LHCN-M2 (cell line): ENCODE data around the gene TIAM1. TPM values are rescaled to one million over a fixed set of nuclear protein-coding genes. Genes with fewer than 3 reads are reported as not detected.

Source experiments
- DNase-seq: peaks from one replicate; pipeline ENCODE4 v3.0.0-alpha.2; 2012; ENCODE audit warnings: low read depth
- total RNA-seq: library from RNA; depleted of rRNA; stranded (reverse); fragments of >200 nt; gene quantifications from 2 replicates; pipeline ENCODE4 v1.2.3, GENCODE V29; 2014

Gene TIAM1
- total RNA-seq, 1 experiment from 2014 or later, result 18.1 TPM

- peak; percentile 77 for DNase-seq
These were observed 140.5 kb downstream of the TIAM1 start for GRCh38 chr21:31203431-31204054.

- DNase-seq, result peak; percentile 94
These were observed 142.5 kb downstream of the TIAM1 start for GRCh38 chr21:31201548-31201947.

- DNase-seq, result no peak
These were observed 142.9 kb downstream of the TIAM1 start for GRCh38 chr21:31201144-31201543.

- peak; percentile 61 for DNase-seq
These were observed 145.5 kb downstream of the TIAM1 start for GRCh38 chr21:31198575-31198974.

GRCh38 chr21:31196724-31197123, 147.3 kb downstream of the TIAM1 start:
- no peak for DNase-seq

GRCh38 chr21:31195334-31196015, 148.6 kb downstream of the TIAM1 start:
- no peak for DNase-seq

- DNase-seq, result no peak
These were observed 149.4 kb downstream of the TIAM1 start for GRCh38 chr21:31194510-31195293.

GRCh38 chr21:31193761-31194160, 150.3 kb downstream of the TIAM1 start:
- no peak for DNase-seq

GRCh38 chr21:31191553-31191952, 152.5 kb downstream of the TIAM1 start:
- no peak for DNase-seq

GRCh38 chr21:31190516-31190915, 153.5 kb downstream of the TIAM1 start:
- no peak for DNase-seq

GRCh38 chr21:31187499-31187898, 156.6 kb downstream of the TIAM1 start:
- no peak for DNase-seq

GRCh38 chr21:31186916-31187315, 157.1 kb downstream of the TIAM1 start:
- no peak for DNase-seq

- no peak for DNase-seq
These were observed 158.4 kb downstream of the TIAM1 start for GRCh38 chr21:31185663-31186062.

- no peak for DNase-seq
These were observed 159.2 kb downstream of the TIAM1 start for GRCh38 chr21:31184876-31185275.

GRCh38 chr21:31184459-31184858, 159.6 kb downstream of the TIAM1 start:
- DNase-seq, result no peak

- no peak for DNase-seq
These were observed 161.6 kb downstream of the TIAM1 start for GRCh38 chr21:31182231-31183140.

GRCh38 chr21:31181082-31181750, 162.8 kb downstream of the TIAM1 start:
- no peak for DNase-seq

GRCh38 chr21:31180256-31181081, 163.6 kb downstream of the TIAM1 start:
- DNase-seq, result peak; percentile 46

- no peak for DNase-seq
These were observed 167.3 kb downstream of the TIAM1 start for GRCh38 chr21:31176725-31177124.

GRCh38 chr21:31176080-31176551, 167.9 kb downstream of the TIAM1 start:
- DNase-seq, result no peak
